B cell (primary cell): Measurements from ENCODE around the gene METTL23. TPM values are rescaled to one million over a fixed set of nuclear protein-coding genes. Genes with fewer than 3 reads are reported as not detected.
A peak's percentile ranks its signal among the peaks of the same experiment; 100 is the strongest.

Source experiments
- ATAC-seq: fragments of 200-7000 bp; cut with Tn5 transposase; one replicate; pipeline ENCODE4 v1.10.0; 2021; ENCODE audit warnings: low read depth, mild to moderate bottlenecking, moderate number of reproducible peaks, moderate library complexity
- CTCF ChIA-PET: fragments of 350-600 bp; sonication (Branson Sonifier 250); formaldehyde crosslinking; loops from one replicate; lab custom pipeline; 2021; ENCODE audit warnings: antibody characterized with exemption, inconsistent platforms; lab: Charles Lee
- POLR2A ChIA-PET: fragments of 350-600 bp; sonication (Branson Sonifier 250); formaldehyde crosslinking; loops from one replicate; lab custom pipeline; 2021; ENCODE audit warnings: antibody characterized with exemption; lab: Charles Lee
- DNase-seq: peaks from one replicate; pipeline ENCODE4 v3.0.0; 2013
- H2AFZ ChIP-seq: 2 replicates; pipeline ENCODE4 v1.6.1; 2012; ENCODE audit warnings: mild to moderate bottlenecking, low read depth, low read length; ENCODE audit not compliant: insufficient read depth, poor library complexity, severe bottlenecking
- H3K27ac ChIP-seq, 2 donors: 1 replicate in 1 of 2; 2 replicates in 1 of 2; pipeline ENCODE4 v1.5.1; 2012 to 2013; ENCODE audit warnings: low read length in 2 of 2, mild to moderate bottlenecking in 2 of 2, moderate library complexity in 1 of 2
- H3K27me3 ChIP-seq, 4 experiments: fragments of 200-600 bp in 1 of 4; sonication (generic) in 1 of 4; replicated peaks in 1 of 4; 1 replicate in 2 of 4; 2 replicates in 2 of 4; pipeline versions ENCODE4 v1.6.1 to v1.7.0; 2013 to 2016; ENCODE audit warnings: low read length in 3 of 4, mild to moderate bottlenecking in 2 of 4, mixed read lengths in 1 of 4, moderate library complexity in 1 of 4; ENCODE audit not compliant: insufficient read depth in 4 of 4, control insufficient read depth in 3 of 4; ENCODE audit errors: control extremely low read depth in 1 of 4
- H3K36me3 ChIP-seq, 2 experiments: replicated peaks in 1 of 2; 1 replicate in 1 of 2; 2 replicates in 1 of 2; pipeline versions ENCODE4 v1.6.1 to v1.7.1; 2013; ENCODE audit warnings: low read length in 1 of 2; ENCODE audit not compliant: insufficient read depth in 2 of 2, control insufficient read depth in 1 of 2; ENCODE audit errors: control extremely low read depth in 1 of 2, extremely low read depth in 1 of 2
- H3K4me1 ChIP-seq, 2 donors: fragments of 200-600 bp in 1 of 2; sonication (generic) in 1 of 2; 1 replicate in 1 of 2; 2 replicates in 1 of 2; pipeline versions ENCODE4 v1.5.1 to v1.6.1; 2013 to 2017; ENCODE audit warnings: low read length in 2 of 2; ENCODE audit not compliant: control insufficient read depth in 2 of 2, insufficient read depth in 2 of 2
- H3K4me2 ChIP-seq: replicated peaks from 2 replicates; pipeline ENCODE3; 2012; ENCODE audit warnings: mild to moderate bottlenecking, low read depth, low read length; ENCODE audit not compliant: poor library complexity, severe bottlenecking
- H3K4me3 ChIP-seq, 5 experiments: fragments of 200-600 bp in 1 of 5; sonication (generic) in 1 of 5; 1 replicate in 3 of 5; 2 replicates in 2 of 5; pipeline versions ENCODE4 v1.5.1 to v1.7.0; 2011 to 2016; ENCODE audit warnings: low read length in 4 of 5, mild to moderate bottlenecking in 4 of 5, low read depth in 2 of 5, control low read depth in 1 of 5, moderate library complexity in 1 of 5; ENCODE audit not compliant: insufficient read depth in 1 of 5; ENCODE audit errors: control extremely low read depth in 1 of 5, extremely low read depth in 1 of 5
- H3K79me2 ChIP-seq: fragments of 200-600 bp; sonication (generic); one replicate; pipeline ENCODE4 v1.6.0; 2016; ENCODE audit warnings: low read length; ENCODE audit not compliant: control insufficient read depth, insufficient read depth
- H3K9ac ChIP-seq: fragments of 200-600 bp; sonication (generic); 2 replicates; pipeline ENCODE4 v1.6.1; 2017; ENCODE audit warnings: mild to moderate bottlenecking, low read length, moderate library complexity
- H3K9me3 ChIP-seq, 3 donors: one replicate each; pipeline versions ENCODE4 v1.6.1 to v1.7.1; 2013; ENCODE audit warnings: low read length in 2 of 3; ENCODE audit not compliant: control insufficient read depth in 2 of 3, insufficient read depth in 1 of 3; ENCODE audit errors: control extremely low read depth in 1 of 3
- H4K20me1 ChIP-seq: 2 replicates; pipeline ENCODE4 v1.6.0; 2012; ENCODE audit warnings: mild to moderate bottlenecking, low read length; ENCODE audit not compliant: insufficient read depth, control insufficient read depth, poor library complexity, severe bottlenecking
- H3K27ac Mint-ChIP-seq: one replicate; pipeline ENCODE4 v1.8.0; 2021; ENCODE audit warnings: mixed read lengths
- H3K27me3 Mint-ChIP-seq: one replicate; pipeline ENCODE4 v1.8.0; 2021; ENCODE audit warnings: mixed read lengths
- H3K4me1 Mint-ChIP-seq: one replicate; pipeline ENCODE4 v1.8.0; 2021; ENCODE audit warnings: mixed read lengths
- H3K4me3 Mint-ChIP-seq: one replicate; pipeline ENCODE4 v1.8.0; 2021; ENCODE audit warnings: mixed read lengths
- H3K9me3 Mint-ChIP-seq: one replicate; pipeline ENCODE4 v1.8.0; 2022; ENCODE audit warnings: mixed read lengths; ENCODE audit not compliant: insufficient read depth
- CTCF ChIP-seq: fragments of 200-600 bp; IDR thresholded peaks from one replicate; pipeline ENCODE4 v1.8.0; 2022; ENCODE audit warnings: antibody characterized with exemption, mild to moderate bottlenecking
- EZH2 ChIP-seq: IDR thresholded peaks from 2 replicates; pipeline ENCODE4 v1.6.1; 2012; ENCODE audit warnings: borderline replicate concordance, low read depth, mild to moderate bottlenecking, moderate library complexity, low read length; ENCODE audit not compliant: insufficient read depth, poor library complexity, severe bottlenecking
- WGBS: methylation state at CpG from one replicate; pipeline ENCODE4 v1.1.5; 2013; ENCODE audit warnings: missing lambda C conversion rate; ENCODE audit not compliant: insufficient coverage; 5-methylcytosine and 5-hydroxymethylcytosine counted together
- intact Hi-C: fragments of 100-400 bp; cut with micrococcal nuclease; formaldehyde crosslinking; loops from one replicate; pipeline ENCODE4 v1.10.0; 2022
- polyA plus RNA-seq: library from polyadenylated mRNA; depleted of rRNA; stranded (reverse); fragments of >200 nt; gene quantifications from 2 replicates; pipeline ENCODE4 v1.2.3, GENCODE V29; 2012
- total RNA-seq, 2 donors: library from RNA; stranded (reverse); fragments of 120-200 nt in 1 of 2; gene quantifications; 1 replicate in 1 of 2; 2 replicates in 1 of 2; pipeline versions ENCODE4 v1.2.3 to v1.2.4, GENCODE V29; 2013 to 2022

Gene METTL23
- total and polyA plus RNA-seq, 2 donors (not counting 1 experiment from before 2014, with no cell fraction given) = 64.0 to 68.1 TPM

DNA sequence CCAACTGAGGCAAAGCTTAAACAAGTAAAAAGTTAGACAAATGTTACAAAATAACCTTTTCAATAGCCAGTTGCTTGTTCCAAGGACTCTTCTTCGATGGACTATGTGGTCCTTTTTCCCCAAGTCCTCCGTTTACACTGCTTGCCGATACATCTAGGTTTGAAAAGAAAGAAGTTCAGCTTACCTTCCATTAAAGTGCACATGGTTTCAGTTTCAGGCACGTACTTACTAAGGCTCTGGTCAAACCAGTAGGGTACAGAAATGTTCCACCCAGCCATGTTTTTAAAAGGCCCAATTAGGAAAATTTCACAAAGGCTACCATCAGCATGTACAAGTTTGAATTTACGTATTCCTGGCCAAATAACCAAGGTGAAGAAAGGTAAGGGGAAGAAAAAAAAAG is 8.4 kb downstream of the METTL23 start:
- H3K27ac Mint-ChIP-seq = peak overlapping the region; percentile 83
- Histone ChIP-seq H2AFZ (no peak overlapping the region), H3K4me1 (peaks cover 43 to 50% of the 10 kb centered on the region in 2 donors), H3K79me2 (peaks cover 76% of the 10 kb centered on the region), H3K9ac (peak overlapping the region; percentile 87), H3K4me3 (peak overlapping the region; percentile 5 to 99 (median 95)), H3K36me3 (peaks cover 0 to 53% of the 10 kb centered on the region in 2 experiments), H3K27me3 (no peaks in the 10 kb centered on the region), H4K20me1 (peaks cover 9% of the 10 kb centered on the region), H3K27ac (peak overlapping the region; percentile 35 to 70), H3K4me2 (peak overlapping the region; percentile 92), H3K9me3 (no peaks in the 10 kb centered on the region)
- WGBS = no CpG with 5 or more reads among the region's 5 CpGs
- DNase-seq (peak; percentile 64), ATAC-seq (no peak)
- CTCF ChIA-PET = interaction anchor here (0.8 to 1.6 kb wide), 2 partner anchors 11 to 16 kb away, joined by 3 to 5 read pairs; no protein-coding TSS in a partner anchor
- intact Hi-C loops = loop anchor here (5.0 kb wide), 3 partner anchors 407 to 1222 kb away; partner anchors contain the start of genes CASKIN2, SEC14L1, TNRC6C and TSEN54
- POLR2A ChIA-PET = interaction anchor here (0.7 to 5.6 kb wide), 5 partner anchors 8 to 1945 kb away, joined by 3 to 75 read pairs (median 4); partner anchors contain the start of genes JMJD6 and METTL23
- no peaks in the 10 kb centered on the region for H3K9me3 Mint-ChIP-seq
- peak overlapping the region; percentile 95 for H3K4me3 Mint-ChIP-seq
- TF ChIP-seq CTCF (no peak), EZH2 (no peak)
- H3K4me1 Mint-ChIP-seq = peaks cover 61% of the 10 kb centered on the region
- H3K27me3 Mint-ChIP-seq = no peaks in the 10 kb centered on the region
